Measurements from ENCODE around the gene RCAN3. TPM values are rescaled to one million over a fixed set of nuclear protein-coding genes. Genes with fewer than 3 reads are reported as not detected.

Gene RCAN3
- total and polyA plus RNA-seq, 10 of the 15 experiments (the other 5 are each of a cell fraction or from before 2014, with no cell fraction given): 0.02 to 0.46 (median 0.06) TPM; not detected in 3

DNA sequence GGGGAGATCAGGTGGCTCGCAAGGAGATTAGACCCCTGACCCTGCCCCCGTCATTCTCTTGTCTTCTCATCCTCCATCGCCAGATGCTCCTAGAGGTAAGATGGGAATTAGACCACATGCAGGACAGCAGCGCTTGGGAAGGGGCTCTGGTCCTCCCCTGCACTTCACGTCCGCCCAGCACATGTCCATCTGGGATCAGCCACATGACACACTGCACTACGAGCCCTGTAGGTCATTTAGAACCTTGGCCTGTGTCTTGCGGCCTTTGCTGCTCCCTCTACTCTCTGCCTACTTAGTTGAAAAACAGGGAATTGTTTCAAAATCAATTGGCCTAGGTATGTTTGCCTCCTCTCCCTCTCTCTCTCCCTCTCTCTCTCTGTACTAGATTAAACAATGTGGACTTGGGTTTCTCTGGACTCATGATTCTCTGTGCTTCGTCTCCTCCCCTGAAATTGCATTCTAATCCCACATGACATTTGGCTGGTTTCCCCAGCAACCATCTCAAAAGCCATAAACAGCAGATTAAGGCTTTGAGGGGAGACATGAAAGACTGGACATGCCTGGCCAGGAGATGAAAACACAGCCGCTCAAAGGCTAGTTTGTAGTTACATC lies 49.4 kb downstream of the RCAN3 start:
- H3K36me3 ChIP-seq (ENCODE audit: control insufficient read depth in 2 of 2, insufficient read depth in 2 of 2, low read length in 1 of 2): no peaks in the 10 kb centered on the region
- H3K27ac ChIP-seq (ENCODE audit: control insufficient read depth, insufficient read depth): no peak overlapping the region
- ATAC-seq (no peak), DNase-seq (ENCODE audit: low read depth, low spot score) (no peak), FAIRE-seq (no peak)
- in situ Hi-C loops (cut with MboI): no loop called here
- no peak overlapping the region for H3K4me3 ChIP-seq
- H3K4me1 ChIP-seq (ENCODE audit: control insufficient read depth, insufficient read depth, low read length): no peaks in the 10 kb centered on the region
- H3K4me2 ChIP-seq (ENCODE audit: control insufficient read depth, insufficient read depth): no peak overlapping the region
- 48% methylated on average over 10 of the region's 10 CpGs for WGBS (ENCODE audit: insufficient coverage, insufficient replicate concordance, low lambda C conversion rate, missing lambda C conversion rate)
- intact Hi-C loops (cut with micrococcal nuclease; ENCODE audit: unreplicated experiment): no loop called here
- H4K20me1 ChIP-seq (ENCODE audit: control insufficient read depth, insufficient read depth): no peaks in the 10 kb centered on the region
- H2AFZ ChIP-seq (ENCODE audit: control insufficient read depth, low read depth, low read length): no peak overlapping the region
- H3K27me3 ChIP-seq (replicated peaks in 1 of 2; ENCODE audit: control insufficient read depth in 2 of 2, insufficient read depth in 2 of 2, low read length in 1 of 2): peaks cover 5 to 10% of the 10 kb centered on the region in 2 experiments
- SMC1A ChIA-PET (ENCODE audit: uncharacterized antibody, unreplicated experiment): no interaction called here
- H3K9me3 ChIP-seq (replicated peaks; ENCODE audit: control insufficient read depth, insufficient read depth, low read length): no peaks in the 10 kb centered on the region
- H3K79me2 ChIP-seq (ENCODE audit: control insufficient read depth, insufficient read depth, low read length): no peaks in the 10 kb centered on the region
- RAD21 ChIA-PET (ENCODE audit: unreplicated experiment): no interaction called here
- CTCF ChIA-PET: interaction anchor here (0.9 kb wide), 1 partner anchor 35 kb away, joined by 4 read pairs; no protein-coding TSS in a partner anchor
- no TSS peak for BruUV-seq (replicated peaks)
- POLR2A ChIA-PET: no interaction called here
- H3K9ac ChIP-seq (ENCODE audit: control insufficient read depth, insufficient read depth, low read length): no peak overlapping the region
- TF ChIP-seq DPF2 (IDR thresholded peaks at IDR 0.05) (no peak), MEF2B (IDR thresholded peaks at IDR 0.05; ENCODE audit: partially characterized antibody, poor library complexity, severe bottlenecking) (no peak), ZZZ3 (IDR thresholded peaks at IDR 0.05; ENCODE audit: control insufficient read depth, insufficient read length, low read depth) (no peak), NFIC (IDR thresholded peaks at IDR 0.05; ENCODE audit: low read depth, low read length) (no peak), SREBF1 (IDR thresholded peaks at IDR 0.05; ENCODE audit: low read length) (no peak), PML (IDR thresholded peaks at IDR 0.05; ENCODE audit: low read length) (no peak), SREBF2 (IDR thresholded peaks at IDR 0.05; ENCODE audit: low read length) (no peak), GABPA (IDR thresholded peaks at IDR 0.05; ENCODE audit: low read depth) (no peak), LARP7 (IDR thresholded peaks at IDR 0.05) (no peak), STAT3 (IDR thresholded peaks at IDR 0.05; ENCODE audit: low read depth, low read length) (no peak), POU2F2 (IDR thresholded peaks at IDR 0.05; ENCODE audit: borderline replicate concordance, low read depth, low read length) (no peak), CEBPB (IDR thresholded peaks at IDR 0.05; ENCODE audit: borderline replicate concordance in 1 of 2, low read depth in 2 of 2, low read length in 2 of 2) (no peak)
- TF ChIP-seq, protein P1, sequence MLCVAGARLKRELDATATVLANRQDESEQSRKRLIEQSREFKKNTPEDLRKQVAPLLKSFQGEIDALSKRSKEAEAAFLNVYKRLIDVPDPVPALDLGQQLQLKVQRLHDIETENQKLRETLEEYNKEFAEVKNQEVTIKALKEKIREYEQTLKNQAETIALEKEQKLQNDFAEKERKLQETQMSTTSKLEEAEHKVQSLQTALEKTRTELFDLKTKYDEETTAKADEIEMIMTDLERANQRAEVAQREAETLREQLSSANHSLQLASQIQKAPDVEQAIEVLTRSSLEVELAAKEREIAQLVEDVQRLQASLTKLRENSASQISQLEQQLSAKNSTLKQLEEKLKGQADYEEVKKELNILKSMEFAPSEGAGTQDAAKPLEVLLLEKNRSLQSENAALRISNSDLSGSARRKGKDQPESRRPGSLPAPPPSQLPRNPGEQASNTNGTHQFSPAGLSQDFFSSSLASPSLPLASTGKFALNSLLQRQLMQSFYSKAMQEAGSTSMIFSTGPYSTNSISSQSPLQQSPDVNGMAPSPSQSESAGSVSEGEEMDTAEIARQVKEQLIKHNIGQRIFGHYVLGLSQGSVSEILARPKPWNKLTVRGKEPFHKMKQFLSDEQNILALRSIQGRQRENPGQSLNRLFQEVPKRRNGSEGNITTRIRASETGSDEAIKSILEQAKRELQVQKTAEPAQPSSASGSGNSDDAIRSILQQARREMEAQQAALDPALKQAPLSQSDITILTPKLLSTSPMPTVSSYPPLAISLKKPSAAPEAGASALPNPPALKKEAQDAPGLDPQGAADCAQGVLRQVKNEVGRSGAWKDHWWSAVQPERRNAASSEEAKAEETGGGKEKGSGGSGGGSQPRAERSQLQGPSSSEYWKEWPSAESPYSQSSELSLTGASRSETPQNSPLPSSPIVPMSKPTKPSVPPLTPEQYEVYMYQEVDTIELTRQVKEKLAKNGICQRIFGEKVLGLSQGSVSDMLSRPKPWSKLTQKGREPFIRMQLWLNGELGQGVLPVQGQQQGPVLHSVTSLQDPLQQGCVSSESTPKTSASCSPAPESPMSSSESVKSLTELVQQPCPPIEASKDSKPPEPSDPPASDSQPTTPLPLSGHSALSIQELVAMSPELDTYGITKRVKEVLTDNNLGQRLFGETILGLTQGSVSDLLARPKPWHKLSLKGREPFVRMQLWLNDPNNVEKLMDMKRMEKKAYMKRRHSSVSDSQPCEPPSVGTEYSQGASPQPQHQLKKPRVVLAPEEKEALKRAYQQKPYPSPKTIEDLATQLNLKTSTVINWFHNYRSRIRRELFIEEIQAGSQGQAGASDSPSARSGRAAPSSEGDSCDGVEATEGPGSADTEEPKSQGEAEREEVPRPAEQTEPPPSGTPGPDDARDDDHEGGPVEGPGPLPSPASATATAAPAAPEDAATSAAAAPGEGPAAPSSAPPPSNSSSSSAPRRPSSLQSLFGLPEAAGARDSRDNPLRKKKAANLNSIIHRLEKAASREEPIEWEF (IDR thresholded peaks at IDR 0.05; ENCODE audit: insufficient replicate concordance, low read depth, low read length): no peak
- TF ChIP-seq, protein P2, sequence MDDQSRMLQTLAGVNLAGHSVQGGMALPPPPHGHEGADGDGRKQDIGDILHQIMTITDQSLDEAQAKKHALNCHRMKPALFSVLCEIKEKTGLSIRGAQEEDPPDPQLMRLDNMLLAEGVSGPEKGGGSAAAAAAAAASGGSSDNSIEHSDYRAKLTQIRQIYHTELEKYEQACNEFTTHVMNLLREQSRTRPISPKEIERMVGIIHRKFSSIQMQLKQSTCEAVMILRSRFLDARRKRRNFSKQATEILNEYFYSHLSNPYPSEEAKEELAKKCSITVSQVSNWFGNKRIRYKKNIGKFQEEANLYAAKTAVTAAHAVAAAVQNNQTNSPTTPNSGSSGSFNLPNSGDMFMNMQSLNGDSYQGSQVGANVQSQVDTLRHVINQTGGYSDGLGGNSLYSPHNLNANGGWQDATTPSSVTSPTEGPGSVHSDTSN (IDR thresholded peaks at IDR 0.05; ENCODE audit: insufficient replicate concordance, low read depth, low read length): no peak
- TF ChIP-seq, protein P3, sequence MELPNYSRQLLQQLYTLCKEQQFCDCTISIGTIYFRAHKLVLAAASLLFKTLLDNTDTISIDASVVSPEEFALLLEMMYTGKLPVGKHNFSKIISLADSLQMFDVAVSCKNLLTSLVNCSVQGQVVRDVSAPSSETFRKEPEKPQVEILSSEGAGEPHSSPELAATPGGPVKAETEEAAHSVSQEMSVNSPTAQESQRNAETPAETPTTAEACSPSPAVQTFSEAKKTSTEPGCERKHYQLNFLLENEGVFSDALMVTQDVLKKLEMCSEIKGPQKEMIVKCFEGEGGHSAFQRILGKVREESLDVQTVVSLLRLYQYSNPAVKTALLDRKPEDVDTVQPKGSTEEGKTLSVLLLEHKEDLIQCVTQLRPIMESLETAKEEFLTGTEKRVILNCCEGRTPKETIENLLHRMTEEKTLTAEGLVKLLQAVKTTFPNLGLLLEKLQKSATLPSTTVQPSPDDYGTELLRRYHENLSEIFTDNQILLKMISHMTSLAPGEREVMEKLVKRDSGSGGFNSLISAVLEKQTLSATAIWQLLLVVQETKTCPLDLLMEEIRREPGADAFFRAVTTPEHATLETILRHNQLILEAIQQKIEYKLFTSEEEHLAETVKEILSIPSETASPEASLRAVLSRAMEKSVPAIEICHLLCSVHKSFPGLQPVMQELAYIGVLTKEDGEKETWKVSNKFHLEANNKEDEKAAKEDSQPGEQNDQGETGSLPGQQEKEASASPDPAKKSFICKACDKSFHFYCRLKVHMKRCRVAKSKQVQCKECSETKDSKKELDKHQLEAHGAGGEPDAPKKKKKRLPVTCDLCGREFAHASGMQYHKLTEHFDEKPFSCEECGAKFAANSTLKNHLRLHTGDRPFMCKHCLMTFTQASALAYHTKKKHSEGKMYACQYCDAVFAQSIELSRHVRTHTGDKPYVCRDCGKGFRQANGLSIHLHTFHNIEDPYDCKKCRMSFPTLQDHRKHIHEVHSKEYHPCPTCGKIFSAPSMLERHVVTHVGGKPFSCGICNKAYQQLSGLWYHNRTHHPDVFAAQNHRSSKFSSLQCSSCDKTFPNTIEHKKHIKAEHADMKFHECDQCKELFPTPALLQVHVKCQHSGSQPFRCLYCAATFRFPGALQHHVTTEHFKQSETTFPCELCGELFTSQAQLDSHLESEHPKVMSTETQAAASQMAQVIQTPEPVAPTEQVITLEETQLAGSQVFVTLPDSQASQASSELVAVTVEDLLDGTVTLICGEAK (IDR thresholded peaks at IDR 0.05; ENCODE audit: borderline replicate concordance): no peak

All from GM12878 (cell line).